ENCODE data around the gene GSAP.
"Not testable (repeated sequence)": the region's sequence is repeated elsewhere in the genome, so short reads cannot be mapped to it uniquely, and the experiment has no call there.

Gene GSAP

GRCh38 chr7:77415823-77416620, at the start of gene GSAP:
TSS of gene GSAP (minus strand) at chr7:77416349. CDS start at chr7:77416321, 28 bp downstream.
- no peak for DNase-seq

- DNase-seq: no peak
Measured at GRCh38 chr7:77465256-77465655, 49.1 kb upstream of the GSAP start.

GRCh38 chr7:77464589-77464988, 48.4 kb upstream of the GSAP start:
- no peak for DNase-seq

- DNase-seq: peak; percentile 2
Measured at GRCh38 chr7:77463632-77464031, 47.5 kb upstream of the GSAP start.

- DNase-seq: no peak
Measured at GRCh38 chr7:77461842-77462241, 45.7 kb upstream of the GSAP start.

- no peak for DNase-seq
Measured at GRCh38 chr7:77461246-77461645, 45.1 kb upstream of the GSAP start.

GRCh38 chr7:77460057-77460486, 43.9 kb upstream of the GSAP start:
- DNase-seq: no peak

GRCh38 chr7:77459311-77459726, 43.2 kb upstream of the GSAP start:
- no peak for DNase-seq

GRCh38 chr7:77458786-77459185, 42.6 kb upstream of the GSAP start:
- no peak for DNase-seq

GRCh38 chr7:77457779-77458178, 41.6 kb upstream of the GSAP start:
- no peak for DNase-seq

GRCh38 chr7:77456696-77457095, 40.5 kb upstream of the GSAP start:
- no peak for DNase-seq

- DNase-seq: peak; percentile 32
Measured at GRCh38 chr7:77455321-77455720, 39.2 kb upstream of the GSAP start.

GRCh38 chr7:77454802-77455201, 38.7 kb upstream of the GSAP start:
- DNase-seq: no peak

GRCh38 chr7:77453531-77453930, 37.4 kb upstream of the GSAP start:
- no peak for DNase-seq

- DNase-seq: not testable (repeated sequence)
Measured at GRCh38 chr7:77451950-77452349, 35.8 kb upstream of the GSAP start.

GRCh38 chr7:77450613-77451012, 34.5 kb upstream of the GSAP start:
- DNase-seq: no peak

- no peak for DNase-seq
Measured at GRCh38 chr7:77450054-77450453, 33.9 kb upstream of the GSAP start.

- no peak for DNase-seq
Measured at GRCh38 chr7:77447616-77448015, 31.5 kb upstream of the GSAP start.

GRCh38 chr7:77444123-77444522, 28.0 kb upstream of the GSAP start:
- DNase-seq: no peak

GRCh38 chr7:77443042-77443441, 26.9 kb upstream of the GSAP start:
- DNase-seq: no peak

GRCh38 chr7:77442636-77443035, 26.5 kb upstream of the GSAP start:
- DNase-seq: no peak

GRCh38 chr7:77441046-77441445, 24.9 kb upstream of the GSAP start:
- no peak for DNase-seq

- DNase-seq: no peak
Measured at GRCh38 chr7:77439572-77439971, 23.4 kb upstream of the GSAP start.

GRCh38 chr7:77438131-77438530, 22.0 kb upstream of the GSAP start:
- DNase-seq: no peak
